KMS-11 (cell line): ENCODE measurements around the gene SEC24A.

Source experiments
- H2AFZ ChIP-seq: fragments of 200-600 bp; sonication (generic); 2 replicates; pipeline ENCODE4 v1.6.1; 2016; ENCODE audit warnings: antibody characterized with exemption, mixed run types, low read depth
- H3K27ac ChIP-seq: fragments of 200-600 bp; sonication (generic); 2 replicates; pipeline ENCODE4 v1.6.1; 2016; ENCODE audit warnings: mild to moderate bottlenecking, mixed run types
- H3K27me3 ChIP-seq: fragments of 200-600 bp; sonication (generic); 2 replicates; pipeline ENCODE4 v1.6.1; 2017; ENCODE audit warnings: mild to moderate bottlenecking, low read depth, mixed run types, moderate library complexity; ENCODE audit not compliant: insufficient read depth
- H3K36me3 ChIP-seq: fragments of 200-600 bp; sonication (generic); 2 replicates; pipeline ENCODE4 v1.6.1; 2017; ENCODE audit warnings: mild to moderate bottlenecking, mixed run types; ENCODE audit not compliant: insufficient read depth
- H3K4me1 ChIP-seq: fragments of 200-600 bp; sonication (generic); 2 replicates; pipeline ENCODE4 v1.6.1; 2016; ENCODE audit warnings: mild to moderate bottlenecking, low read depth, mixed run types; ENCODE audit not compliant: poor library complexity, severe bottlenecking
- H3K4me2 ChIP-seq: fragments of 200-600 bp; sonication (generic); 2 replicates; pipeline ENCODE4 v1.7.0; 2016; ENCODE audit warnings: mild to moderate bottlenecking, mixed run types
- H3K4me3 ChIP-seq: fragments of 200-600 bp; sonication (generic); IDR thresholded peaks from 2 replicates; pipeline ENCODE4 v1.6.1; 2017; ENCODE audit warnings: low read depth, low read length, mixed read lengths; ENCODE audit not compliant: insufficient read depth
- H3K79me2 ChIP-seq: fragments of 200-600 bp; sonication (generic); 2 replicates; pipeline ENCODE4 v1.6.1; 2016; ENCODE audit warnings: low read depth, mixed run types; ENCODE audit not compliant: insufficient read depth
- H3K9ac ChIP-seq: fragments of 200-600 bp; sonication (generic); 2 replicates; pipeline ENCODE4 v1.6.1; 2016; ENCODE audit warnings: mild to moderate bottlenecking, mixed run types
- H4K20me1 ChIP-seq: fragments of 200-600 bp; sonication (generic); 2 replicates; pipeline ENCODE4 v1.6.1; 2016; ENCODE audit warnings: mild to moderate bottlenecking, mixed run types; ENCODE audit not compliant: insufficient read depth
- TF ChIP-seq, protein P1 (sequence below): fragments of 200-600 bp; sonication (generic); conservative IDR thresholded peaks from 2 replicates; pipeline ENCODE4 v1.6.1; 2017; ENCODE audit warnings: low read depth, mild to moderate bottlenecking, antibody characterized with exemption, low read length, moderate library complexity, mixed read lengths

Gene SEC24A

DNA sequence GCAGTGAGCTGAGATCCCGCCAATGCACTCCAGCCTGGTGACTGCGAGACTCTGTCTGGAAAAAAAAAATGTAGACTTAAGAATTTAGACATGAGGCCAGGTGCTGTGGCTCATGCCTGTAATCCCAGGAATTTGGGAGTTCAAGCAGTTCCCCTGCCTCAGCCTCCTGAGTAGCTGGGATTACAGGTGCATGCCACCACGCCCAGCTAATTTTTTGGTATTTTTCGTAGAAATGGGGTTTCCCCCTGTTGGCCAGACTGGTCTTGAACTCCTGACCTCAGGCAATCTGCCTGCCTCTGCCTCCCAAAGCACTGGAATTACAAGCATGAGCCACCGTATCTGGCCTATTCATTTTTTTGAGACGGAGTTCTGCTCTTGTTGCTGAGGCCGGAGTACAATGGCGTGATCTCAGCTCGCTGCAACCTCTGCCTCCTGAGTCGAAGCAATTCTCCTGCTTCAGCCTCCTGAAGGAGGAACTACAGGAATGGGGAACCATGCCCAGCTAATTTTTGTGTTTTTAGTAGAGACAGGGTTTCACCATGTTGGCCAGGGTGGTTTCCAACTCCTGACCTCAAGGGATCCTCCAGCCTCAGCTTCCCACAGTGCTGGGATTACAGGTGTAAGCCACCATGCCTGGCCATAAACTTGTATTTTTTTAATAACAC lies 124.0 kb downstream of the SEC24A start:
- H3K27ac ChIP-seq: no peak overlapping the region
- H3K4me2 ChIP-seq: no peak overlapping the region
- H3K27me3 ChIP-seq: no peaks in the 10 kb centered on the region
- H3K36me3 ChIP-seq: peaks cover 5% of the 10 kb centered on the region; the same call in 1 of the 2 replicates
- H3K79me2 ChIP-seq: no peaks in the 10 kb centered on the region
- H4K20me1 ChIP-seq: no peaks in the 10 kb centered on the region
- H3K4me3 ChIP-seq: no peak overlapping the region
- no peaks in the 10 kb centered on the region for H3K4me1 ChIP-seq
- H2AFZ ChIP-seq: no peak overlapping the region
- no peak overlapping the region for H3K9ac ChIP-seq
- TF ChIP-seq, protein P1, sequence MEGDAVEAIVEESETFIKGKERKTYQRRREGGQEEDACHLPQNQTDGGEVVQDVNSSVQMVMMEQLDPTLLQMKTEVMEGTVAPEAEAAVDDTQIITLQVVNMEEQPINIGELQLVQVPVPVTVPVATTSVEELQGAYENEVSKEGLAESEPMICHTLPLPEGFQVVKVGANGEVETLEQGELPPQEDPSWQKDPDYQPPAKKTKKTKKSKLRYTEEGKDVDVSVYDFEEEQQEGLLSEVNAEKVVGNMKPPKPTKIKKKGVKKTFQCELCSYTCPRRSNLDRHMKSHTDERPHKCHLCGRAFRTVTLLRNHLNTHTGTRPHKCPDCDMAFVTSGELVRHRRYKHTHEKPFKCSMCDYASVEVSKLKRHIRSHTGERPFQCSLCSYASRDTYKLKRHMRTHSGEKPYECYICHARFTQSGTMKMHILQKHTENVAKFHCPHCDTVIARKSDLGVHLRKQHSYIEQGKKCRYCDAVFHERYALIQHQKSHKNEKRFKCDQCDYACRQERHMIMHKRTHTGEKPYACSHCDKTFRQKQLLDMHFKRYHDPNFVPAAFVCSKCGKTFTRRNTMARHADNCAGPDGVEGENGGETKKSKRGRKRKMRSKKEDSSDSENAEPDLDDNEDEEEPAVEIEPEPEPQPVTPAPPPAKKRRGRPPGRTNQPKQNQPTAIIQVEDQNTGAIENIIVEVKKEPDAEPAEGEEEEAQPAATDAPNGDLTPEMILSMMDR: no peak

DNA sequence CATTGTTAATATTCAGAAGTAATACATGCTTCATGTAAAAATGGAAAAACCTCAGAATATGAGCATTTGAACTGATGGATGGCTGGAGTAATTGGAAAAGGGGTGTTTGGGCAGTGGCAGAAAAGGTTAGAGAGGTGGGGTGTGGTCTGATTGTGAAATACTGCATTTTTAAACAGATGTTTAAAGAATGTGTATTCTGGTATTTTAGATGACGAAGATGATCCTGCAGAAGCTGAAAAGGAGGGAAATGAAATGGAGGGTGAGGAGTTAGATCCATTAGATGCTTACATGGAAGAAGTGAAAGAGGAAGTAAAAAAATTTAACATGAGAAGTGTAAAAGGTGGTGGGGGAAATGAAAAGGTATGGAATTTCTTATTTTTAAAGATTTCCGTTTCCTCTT lies 128.8 kb downstream of the SEC24A start:
- H4K20me1 ChIP-seq: no peaks in the 10 kb centered on the region
- H3K4me3 ChIP-seq: no peak overlapping the region
- H3K27ac ChIP-seq: no peak overlapping the region
- no peak overlapping the region for H3K4me2 ChIP-seq
- H3K27me3 ChIP-seq: no peaks in the 10 kb centered on the region
- no peaks in the 10 kb centered on the region for H3K4me1 ChIP-seq
- H3K36me3 ChIP-seq: peaks cover 5% of the 10 kb centered on the region; the same call in 1 of the 2 replicates
- no peaks in the 10 kb centered on the region for H3K79me2 ChIP-seq
- TF ChIP-seq, protein P1: no peak
- H2AFZ ChIP-seq: no peak overlapping the region
- no peak overlapping the region for H3K9ac ChIP-seq
